Progenitor cell of endocrine pancreas (in vitro differentiated cells): ENCODE data around the gene RBBP5. TPM values are rescaled to one million over a fixed set of nuclear protein-coding genes. Genes with fewer than 3 reads are reported as not detected.

Source experiments
- DNase-seq: peaks from one replicate; pipeline ENCODE4 v3.0.0; 2021; ENCODE audit warnings: low spot score; ENCODE audit not compliant: unreplicated experiment
- H3K27ac Mint-ChIP-seq: 2 replicates; pipeline ENCODE4 v1.8.0; 2021; ENCODE audit warnings: mild to moderate bottlenecking, moderate library complexity, mixed read lengths
- H3K27me3 Mint-ChIP-seq: 2 replicates; pipeline ENCODE4 v1.8.0; 2021; ENCODE audit warnings: mixed read lengths
- H3K36me3 Mint-ChIP-seq: 2 replicates; pipeline ENCODE4 v1.8.0; 2022; ENCODE audit warnings: mixed read lengths; ENCODE audit not compliant: insufficient read depth
- H3K4me1 Mint-ChIP-seq: 2 replicates; pipeline ENCODE4 v1.8.0; 2021; ENCODE audit warnings: low read depth, mixed read lengths
- H3K4me3 Mint-ChIP-seq: 2 replicates; pipeline ENCODE4 v1.8.0; 2021; ENCODE audit warnings: low read depth, mild to moderate bottlenecking, moderate library complexity, mixed read lengths
- H3K9me3 Mint-ChIP-seq: 2 replicates; pipeline ENCODE4 v1.8.0; 2021; ENCODE audit warnings: low read depth, mixed read lengths
- total RNA-seq: library from RNA; stranded (reverse); gene quantifications from 2 replicates; pipeline ENCODE4 v1.2.1, GENCODE V29; 2021
- TF ChIP-seq, protein P1 (sequence below): fragments of 200-600 bp; sonication (generic); IDR thresholded peaks from one replicate; pipeline ENCODE4 v1.5.0; 2021; ENCODE audit warnings: antibody characterized with exemption, mild to moderate bottlenecking; ENCODE audit not compliant: unreplicated experiment

RBBP5 gene
- total RNA-seq, 1 donor from 2014 or later, result 20.9 TPM

DNA sequence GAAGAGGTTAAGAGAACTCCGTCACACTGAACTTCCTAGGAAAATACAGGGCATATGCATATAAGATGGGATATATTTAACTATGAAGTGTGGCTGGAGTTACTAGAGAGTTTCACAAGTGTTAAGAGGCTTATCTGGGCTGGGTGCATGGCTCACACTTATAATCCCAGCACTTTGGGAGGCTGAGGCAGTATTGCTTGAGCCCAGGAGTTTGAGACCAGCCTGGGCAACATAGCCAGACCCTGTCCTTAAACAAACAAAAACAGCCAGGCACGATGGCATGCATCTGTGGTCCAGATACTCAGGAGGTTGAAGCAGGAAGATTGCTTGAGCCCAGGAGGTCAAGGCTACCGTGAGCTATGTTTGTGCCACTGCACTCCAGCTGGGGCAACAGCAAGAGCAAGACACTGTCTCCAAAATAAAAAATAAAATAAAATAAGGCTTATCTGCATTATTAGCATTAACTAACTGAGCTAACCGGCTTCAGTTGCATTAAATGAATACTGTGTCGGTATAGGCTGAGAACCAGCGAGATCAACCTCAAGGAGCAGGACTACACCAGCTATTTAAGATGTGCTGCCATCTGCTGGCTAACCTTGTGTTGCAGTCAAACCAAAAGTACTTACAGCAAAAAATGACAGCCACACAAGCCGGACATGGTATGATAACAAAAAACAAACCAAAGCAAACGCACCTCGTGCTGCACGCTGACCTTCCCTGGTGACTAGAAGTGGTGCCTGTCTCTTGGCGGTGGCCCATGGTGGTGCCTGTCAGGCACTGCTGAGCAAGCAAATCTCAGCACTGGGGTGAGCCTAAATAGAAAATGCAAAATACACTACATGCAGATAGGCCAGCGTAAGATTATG lies 19.7 kb upstream of the RBBP5 start:
- H3K27ac Mint-ChIP-seq, result no peak overlapping the region
- H3K36me3 Mint-ChIP-seq, result peaks cover 1% of the 10 kb centered on the region
- H3K4me3 Mint-ChIP-seq, result no peak overlapping the region
- peaks cover 5% of the 10 kb centered on the region for H3K4me1 Mint-ChIP-seq
- H3K9me3 Mint-ChIP-seq, result peaks cover 5% of the 10 kb centered on the region
- H3K27me3 Mint-ChIP-seq, result no peaks in the 10 kb centered on the region
- TF ChIP-seq, protein P1, sequence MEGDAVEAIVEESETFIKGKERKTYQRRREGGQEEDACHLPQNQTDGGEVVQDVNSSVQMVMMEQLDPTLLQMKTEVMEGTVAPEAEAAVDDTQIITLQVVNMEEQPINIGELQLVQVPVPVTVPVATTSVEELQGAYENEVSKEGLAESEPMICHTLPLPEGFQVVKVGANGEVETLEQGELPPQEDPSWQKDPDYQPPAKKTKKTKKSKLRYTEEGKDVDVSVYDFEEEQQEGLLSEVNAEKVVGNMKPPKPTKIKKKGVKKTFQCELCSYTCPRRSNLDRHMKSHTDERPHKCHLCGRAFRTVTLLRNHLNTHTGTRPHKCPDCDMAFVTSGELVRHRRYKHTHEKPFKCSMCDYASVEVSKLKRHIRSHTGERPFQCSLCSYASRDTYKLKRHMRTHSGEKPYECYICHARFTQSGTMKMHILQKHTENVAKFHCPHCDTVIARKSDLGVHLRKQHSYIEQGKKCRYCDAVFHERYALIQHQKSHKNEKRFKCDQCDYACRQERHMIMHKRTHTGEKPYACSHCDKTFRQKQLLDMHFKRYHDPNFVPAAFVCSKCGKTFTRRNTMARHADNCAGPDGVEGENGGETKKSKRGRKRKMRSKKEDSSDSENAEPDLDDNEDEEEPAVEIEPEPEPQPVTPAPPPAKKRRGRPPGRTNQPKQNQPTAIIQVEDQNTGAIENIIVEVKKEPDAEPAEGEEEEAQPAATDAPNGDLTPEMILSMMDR, result peak; percentile 73
- peak; percentile 41 for DNase-seq

DNA sequence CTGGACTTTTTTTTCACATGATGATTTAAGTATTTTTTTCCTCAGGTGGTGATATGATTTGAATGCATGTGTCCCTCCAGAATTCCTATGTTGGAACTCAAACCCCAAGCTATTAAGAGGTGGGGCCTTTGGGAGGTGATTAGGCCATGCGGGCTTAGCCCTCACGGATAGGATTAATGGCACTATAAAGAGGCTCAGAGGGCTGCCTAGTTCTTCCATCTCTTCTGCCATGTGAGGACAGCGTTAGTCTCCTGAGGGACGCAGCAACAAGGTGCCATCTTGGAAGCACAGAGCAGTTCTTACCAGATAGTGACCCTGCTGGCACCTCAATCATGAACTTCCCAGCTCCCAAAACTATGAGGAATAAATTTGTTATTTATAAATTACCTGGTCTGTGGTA lies 18.3 kb upstream of the RBBP5 start:
- DNase-seq, result no peak
- peaks cover 5% of the 10 kb centered on the region for H3K9me3 Mint-ChIP-seq
- H3K4me3 Mint-ChIP-seq, result no peak overlapping the region

DNA sequence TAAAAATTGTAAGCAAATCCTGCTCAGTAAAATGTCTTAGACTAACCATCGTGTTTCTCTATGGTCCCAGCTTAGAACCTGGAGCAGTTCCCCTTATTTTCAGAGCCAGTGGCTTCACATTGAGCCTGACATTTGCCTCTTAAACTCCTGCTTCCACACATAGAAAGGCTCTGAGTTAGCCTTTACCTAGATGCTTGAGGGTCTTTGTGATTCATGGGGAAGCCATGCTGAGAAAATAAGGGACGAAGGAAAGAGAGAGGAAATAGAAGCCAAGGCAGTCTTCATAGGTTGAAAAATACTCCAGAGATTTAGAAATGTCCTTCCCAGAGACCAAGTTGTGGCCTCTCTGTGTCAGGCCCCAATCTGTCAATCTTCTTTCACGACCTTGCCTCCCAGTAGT lies 16.1 kb upstream of the RBBP5 start:
- no peaks in the 10 kb centered on the region for H3K4me1 Mint-ChIP-seq
- DNase-seq, result no peak
- peaks cover 5% of the 10 kb centered on the region for H3K9me3 Mint-ChIP-seq
- H3K27me3 Mint-ChIP-seq, result no peaks in the 10 kb centered on the region
- H3K4me3 Mint-ChIP-seq, result no peak overlapping the region
- TF ChIP-seq, protein P1, result no peak
- no peak overlapping the region for H3K27ac Mint-ChIP-seq
- H3K36me3 Mint-ChIP-seq, result no peaks in the 10 kb centered on the region

More for the DNA sequence above, 18.3 kb upstream of the RBBP5 start:
- H3K4me1 Mint-ChIP-seq, result peaks cover 5% of the 10 kb centered on the region
- no peaks in the 10 kb centered on the region for H3K27me3 Mint-ChIP-seq
- no peak overlapping the region for H3K27ac Mint-ChIP-seq
- TF ChIP-seq, protein P1, result no peak
- H3K36me3 Mint-ChIP-seq, result peaks cover 1% of the 10 kb centered on the region

DNA sequence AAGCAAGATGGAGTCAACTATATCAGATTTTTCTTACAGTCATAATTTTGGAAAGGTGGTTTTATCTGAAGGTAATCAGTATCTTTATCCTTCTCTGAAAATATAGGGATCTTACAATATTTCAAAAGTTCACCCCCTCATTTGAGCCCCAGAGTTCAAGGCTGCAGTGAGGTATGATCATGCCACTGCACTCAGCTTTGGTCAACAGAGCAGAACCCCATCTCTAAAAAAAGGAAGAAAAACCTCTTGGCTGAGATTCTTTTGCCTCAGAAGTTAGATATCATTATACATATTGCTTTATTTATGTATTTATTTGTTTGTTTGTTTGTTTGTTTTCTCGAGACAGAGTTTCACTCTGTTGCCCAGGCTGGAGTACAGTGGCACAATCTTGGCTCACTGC lies 11.5 kb upstream of the RBBP5 start:
- Mint-ChIP-seq H3K4me3 (no peak overlapping the region), H3K36me3 (no peaks in the 10 kb centered on the region), H3K9me3 (no peaks in the 10 kb centered on the region), H3K27ac (no peak overlapping the region), H3K4me1 (no peaks in the 10 kb centered on the region), H3K27me3 (no peaks in the 10 kb centered on the region)
- DNase-seq, result no peak
- TF ChIP-seq, protein P1, result no peak

DNA sequence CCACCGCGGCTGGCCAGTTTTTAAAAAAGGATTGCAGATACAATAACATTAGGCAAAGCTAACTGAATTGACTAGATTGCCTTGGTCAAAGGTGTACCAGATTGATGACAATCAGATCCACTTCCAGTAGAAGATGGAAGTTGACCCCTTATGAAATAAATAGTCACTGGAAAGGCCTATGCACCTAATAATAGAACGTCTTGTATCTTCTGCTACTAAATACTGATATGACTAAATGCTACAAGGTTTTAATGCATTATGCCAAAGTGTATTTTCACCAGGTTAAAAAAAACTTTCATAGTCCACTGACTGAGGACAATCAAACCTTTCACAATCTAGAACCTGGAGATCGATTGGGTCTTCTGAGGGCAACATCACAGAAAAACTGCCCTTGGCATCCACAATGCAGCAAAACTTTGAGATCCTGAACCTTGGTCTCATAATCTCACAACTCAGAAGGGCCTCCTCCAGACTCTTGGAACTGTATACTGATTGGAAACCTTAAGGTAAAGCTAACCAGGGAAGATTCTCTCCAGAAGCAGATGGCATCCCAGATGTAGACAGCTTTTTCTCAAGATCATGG lies 7.8 kb upstream of the RBBP5 start:
- Mint-ChIP-seq H3K27me3 (no peaks in the 10 kb centered on the region), H3K9me3 (no peaks in the 10 kb centered on the region), H3K36me3 (no peaks in the 10 kb centered on the region), H3K4me3 (no peak overlapping the region), H3K4me1 (no peaks in the 10 kb centered on the region), H3K27ac (no peak overlapping the region)
- no peak for DNase-seq
- TF ChIP-seq, protein P1, result no peak
